ENCODE measurements around the gene NTS. TPM values are rescaled to one million over a fixed set of nuclear protein-coding genes. Genes with fewer than 3 reads are reported as not detected.

Gene NTS
- total RNA-seq, 4 donors from 2014 or later: not detected

DNA sequence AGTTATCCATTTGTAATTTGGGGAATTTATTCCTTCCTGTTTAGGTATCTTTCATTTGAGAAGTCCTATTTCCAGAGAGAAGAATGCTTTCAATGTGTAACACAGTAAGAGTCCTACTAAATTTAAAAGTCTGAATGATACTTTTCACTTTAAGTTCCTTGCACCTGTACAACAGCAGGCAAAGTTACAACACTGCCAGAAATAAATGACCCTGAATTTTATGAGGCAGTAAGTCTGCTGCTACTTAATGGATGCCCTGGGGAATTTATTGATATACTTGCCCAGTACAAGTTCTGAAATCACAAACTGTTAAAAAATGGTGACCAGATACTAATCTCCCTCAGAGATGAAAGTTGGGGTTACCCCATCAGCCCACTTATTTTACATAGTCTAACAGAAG lies 53.1 kb downstream of the NTS start:
- in situ Hi-C loops (cut with MboI; ENCODE audit: low pct_ligation_motif_present in 1 of 4, low pct_unique_long_range_greater_than_20kb in 1 of 4, low sequenced_read_pairs in 3 of 4): no loop called here
- Histone ChIP-seq H3K27ac (no peak overlapping the region), H3K36me3 (no peaks in the 10 kb centered on the region), H3K9me3 (no peaks in the 10 kb centered on the region), H3K4me3 (no peak overlapping the region), H3K27me3 (no peaks in the 10 kb centered on the region), H3K4me1 (no peaks in the 10 kb centered on the region)
- TF ChIP-seq POLR2AphosphoS5 (IDR thresholded peaks at IDR 0.05): no peak
- no peak for TF ChIP-seq POLR2A (IDR thresholded peaks at IDR 0.05)
- no peak for TF ChIP-seq CTCF (IDR thresholded peaks at IDR 0.05)
- no peak for TF ChIP-seq EP300 (IDR thresholded peaks at IDR 0.05; ENCODE audit: low read depth)
- intact Hi-C loops (cut with DNase I; ENCODE audit: low total_unique reads): no loop called here
- DNase-seq: no peak

Other genes starting within 250 kb of the NTS start
- gene RASSF9, start 37.9 kb upstream of the NTS start, total RNA-seq: under 1 TPM in 2 of 4 donors, not detected in 2; 0.55 to 0.79 TPM

Measured in transverse colon (tissue), 4 donors.